GM10847 (cell line): ENCODE results near the gene ARRDC4.

Experiments
- POLR2A ChIP-seq: IDR thresholded peaks from 2 replicates; pipeline ENCODE4 v1.6.1; 2011; ENCODE audit not compliant: insufficient read length; ENCODE audit errors: extremely low read depth

The ARRDC4 gene

GRCh38 chr15:98002866-98003265 lies 42.4 kb downstream of the ARRDC4 start:
- no peak for TF ChIP-seq POLR2A

- no peak for TF ChIP-seq POLR2A
Observed at GRCh38 chr15:98003518-98003917, 43.0 kb downstream of the ARRDC4 start.

- no peak for TF ChIP-seq POLR2A
Observed at GRCh38 chr15:98003996-98004395, 43.5 kb downstream of the ARRDC4 start.

GRCh38 chr15:98005659-98006058 lies 45.2 kb downstream of the ARRDC4 start:
- TF ChIP-seq POLR2A = no peak

- no peak for TF ChIP-seq POLR2A
Observed at GRCh38 chr15:98009169-98009568, 48.7 kb downstream of the ARRDC4 start.

GRCh38 chr15:98009971-98010370 lies 49.5 kb downstream of the ARRDC4 start:
- TF ChIP-seq POLR2A = no peak

- TF ChIP-seq POLR2A = no peak
Observed at GRCh38 chr15:98012354-98012753, 51.9 kb downstream of the ARRDC4 start.

- TF ChIP-seq POLR2A = no peak
Observed at GRCh38 chr15:98013631-98014030, 53.1 kb downstream of the ARRDC4 start.

GRCh38 chr15:98017150-98017964 lies 56.9 kb downstream of the ARRDC4 start:
- no peak for TF ChIP-seq POLR2A

GRCh38 chr15:98018761-98019351 lies 58.4 kb downstream of the ARRDC4 start:
- TF ChIP-seq POLR2A = no peak
